ENCODE measurements around the gene SH2D7.

- TF ChIP-seq EZH2phosphoT487 (IDR thresholded peaks at IDR 0.05; ENCODE audit: insufficient read depth, low read depth) (no peak), EZH2 (IDR thresholded peaks at IDR 0.05; ENCODE audit: insufficient read depth, poor library complexity, severe bottlenecking) (no peak)
Measured at GRCh38 chr15:78046796-78047341, 45.5 kb upstream of the SH2D7 start.

Measured in GM23248 (cell line).